ENCODE results near the gene FRMD6. TPM values are rescaled to one million over a fixed set of nuclear protein-coding genes. Genes with fewer than 3 reads are reported as not detected.

FRMD6 gene
- polyA plus RNA-seq, 4 donors = 0.45 to 6.2 (median 3.2) TPM

- WGBS, 3 donors = 60 to 86% (median 70%) methylated on average over 1 of the region's 1 CpG
- Histone ChIP-seq H3K36me3 (ENCODE audit: control insufficient read depth in 3 of 3, insufficient read depth in 2 of 3, low read depth in 1 of 3, low read length in 3 of 3) (no peaks in the 10 kb centered on the region), H3K27ac (ENCODE audit: low read depth in 1 of 3, low read length in 2 of 3) (no peak overlapping the region), H3K4me3 (ENCODE audit: low read depth in 1 of 3, low read length in 3 of 3) (no peak overlapping the region), H3K9me3 (ENCODE audit: control insufficient read depth in 2 of 2, insufficient read depth in 1 of 2, low read depth in 1 of 2, low read length in 1 of 2) (no peaks in the 10 kb centered on the region), H3K27me3 (ENCODE audit: control insufficient read depth in 3 of 3, insufficient read depth in 3 of 3, low read length in 3 of 3) (no peaks in the 10 kb centered on the region), H3K4me1 (ENCODE audit: control insufficient read depth in 3 of 3, insufficient read depth in 2 of 3, low read depth in 1 of 3, low read length in 2 of 3) (no peaks in the 10 kb centered on the region)
- no peak for FAIRE-seq
- DNase-seq = no peak
Measured at GRCh38 chr14:51610771-51611170, 40.9 kb upstream of the FRMD6 start.

GRCh38 chr14:51612449-51612848 is 39.3 kb upstream of the FRMD6 start:
- H3K4me3 ChIP-seq (ENCODE audit: low read depth in 1 of 3, low read length in 3 of 3) = no peak overlapping the region
- no peaks in the 10 kb centered on the region for H3K27me3 ChIP-seq (ENCODE audit: control insufficient read depth in 3 of 3, insufficient read depth in 3 of 3, low read length in 3 of 3)
- H3K27ac ChIP-seq (ENCODE audit: low read depth in 1 of 3, low read length in 2 of 3) = no peak overlapping the region
- H3K4me1 ChIP-seq (ENCODE audit: control insufficient read depth in 3 of 3, insufficient read depth in 2 of 3, low read depth in 1 of 3, low read length in 2 of 3) = no peaks in the 10 kb centered on the region
- FAIRE-seq (no peak), DNase-seq (no peak)
- 57 to 88% (median 77%) methylated on average over 1 of the region's 1 CpG for WGBS, 3 donors
- H3K36me3 ChIP-seq (ENCODE audit: control insufficient read depth in 3 of 3, insufficient read depth in 2 of 3, low read depth in 1 of 3, low read length in 3 of 3) = no peaks in the 10 kb centered on the region
- H3K9me3 ChIP-seq (ENCODE audit: control insufficient read depth in 2 of 2, insufficient read depth in 1 of 2, low read depth in 1 of 2, low read length in 1 of 2) = no peaks in the 10 kb centered on the region

GRCh38 chr14:51613416-51613815 is 38.3 kb upstream of the FRMD6 start:
- Histone ChIP-seq H3K9me3 (ENCODE audit: control insufficient read depth in 2 of 2, insufficient read depth in 1 of 2, low read depth in 1 of 2, low read length in 1 of 2) (no peaks in the 10 kb centered on the region), H3K4me3 (ENCODE audit: low read depth in 1 of 3, low read length in 3 of 3) (no peak overlapping the region), H3K27ac (ENCODE audit: low read depth in 1 of 3, low read length in 2 of 3) (no peak overlapping the region), H3K36me3 (ENCODE audit: control insufficient read depth in 3 of 3, insufficient read depth in 2 of 3, low read depth in 1 of 3, low read length in 3 of 3) (no peaks in the 10 kb centered on the region), H3K4me1 (ENCODE audit: control insufficient read depth in 3 of 3, insufficient read depth in 2 of 3, low read depth in 1 of 3, low read length in 2 of 3) (no peaks in the 10 kb centered on the region), H3K27me3 (ENCODE audit: control insufficient read depth in 3 of 3, insufficient read depth in 3 of 3, low read length in 3 of 3) (no peaks in the 10 kb centered on the region)
- DNase-seq (no peak), FAIRE-seq (no peak)
- 70 to 86% (median 82%) methylated on average over 3 of the region's 3 CpGs for WGBS, 3 donors

GRCh38 chr14:51614707-51615106 is 37.0 kb upstream of the FRMD6 start:
- no peak overlapping the region for H3K27ac ChIP-seq (ENCODE audit: low read depth in 1 of 3, low read length in 2 of 3)
- no peaks in the 10 kb centered on the region for H3K9me3 ChIP-seq (ENCODE audit: control insufficient read depth in 2 of 2, insufficient read depth in 1 of 2, low read depth in 1 of 2, low read length in 1 of 2)
- no peak for DNase-seq
- H3K4me3 ChIP-seq (ENCODE audit: low read depth in 1 of 3, low read length in 3 of 3) = no peak overlapping the region
- no peaks in the 10 kb centered on the region for H3K4me1 ChIP-seq (ENCODE audit: control insufficient read depth in 3 of 3, insufficient read depth in 2 of 3, low read depth in 1 of 3, low read length in 2 of 3)
- H3K27me3 ChIP-seq (ENCODE audit: control insufficient read depth in 3 of 3, insufficient read depth in 3 of 3, low read length in 3 of 3) = no peaks in the 10 kb centered on the region
- H3K36me3 ChIP-seq (ENCODE audit: control insufficient read depth in 3 of 3, insufficient read depth in 2 of 3, low read depth in 1 of 3, low read length in 3 of 3) = no peaks in the 10 kb centered on the region
- FAIRE-seq = no peak

- Histone ChIP-seq H3K4me3 (ENCODE audit: low read depth in 1 of 3, low read length in 3 of 3) (no peak overlapping the region), H3K27ac (ENCODE audit: low read depth in 1 of 3, low read length in 2 of 3) (no peak overlapping the region), H3K27me3 (ENCODE audit: control insufficient read depth in 3 of 3, insufficient read depth in 3 of 3, low read length in 3 of 3) (no peaks in the 10 kb centered on the region), H3K36me3 (ENCODE audit: control insufficient read depth in 3 of 3, insufficient read depth in 2 of 3, low read depth in 1 of 3, low read length in 3 of 3) (no peaks in the 10 kb centered on the region), H3K9me3 (ENCODE audit: control insufficient read depth in 2 of 2, insufficient read depth in 1 of 2, low read depth in 1 of 2, low read length in 1 of 2) (no peaks in the 10 kb centered on the region), H3K4me1 (ENCODE audit: control insufficient read depth in 3 of 3, insufficient read depth in 2 of 3, low read depth in 1 of 3, low read length in 2 of 3) (no peaks in the 10 kb centered on the region)
- DNase-seq (no peak), FAIRE-seq (no peak)
- 88 to 95% (median 95%) methylated on average over 1 of the region's 1 CpG for WGBS, 3 donors
Measured at GRCh38 chr14:51616256-51616655, 35.5 kb upstream of the FRMD6 start.

- Histone ChIP-seq H3K27me3 (ENCODE audit: control insufficient read depth in 3 of 3, insufficient read depth in 3 of 3, low read length in 3 of 3) (no peaks in the 10 kb centered on the region), H3K27ac (ENCODE audit: low read depth in 1 of 3, low read length in 2 of 3) (no peak overlapping the region), H3K4me3 (ENCODE audit: low read depth in 1 of 3, low read length in 3 of 3) (no peak overlapping the region), H3K9me3 (ENCODE audit: control insufficient read depth in 2 of 2, insufficient read depth in 1 of 2, low read depth in 1 of 2, low read length in 1 of 2) (no peaks in the 10 kb centered on the region), H3K4me1 (ENCODE audit: control insufficient read depth in 3 of 3, insufficient read depth in 2 of 3, low read depth in 1 of 3, low read length in 2 of 3) (no peaks in the 10 kb centered on the region), H3K36me3 (ENCODE audit: control insufficient read depth in 3 of 3, insufficient read depth in 2 of 3, low read depth in 1 of 3, low read length in 3 of 3) (no peaks in the 10 kb centered on the region)
- DNase-seq (peak; percentile 16 to 37), FAIRE-seq (no peak)
- 19 to 46% (median 33%) methylated on average over 4 of the region's 4 CpGs for WGBS, 3 donors
Measured at GRCh38 chr14:51616724-51617409, 34.8 kb upstream of the FRMD6 start.

GRCh38 chr14:51619561-51619960 is 32.1 kb upstream of the FRMD6 start:
- Histone ChIP-seq H3K4me3 (ENCODE audit: low read depth in 1 of 3, low read length in 3 of 3) (no peak overlapping the region), H3K36me3 (ENCODE audit: control insufficient read depth in 3 of 3, insufficient read depth in 2 of 3, low read depth in 1 of 3, low read length in 3 of 3) (no peaks in the 10 kb centered on the region), H3K27me3 (ENCODE audit: control insufficient read depth in 3 of 3, insufficient read depth in 3 of 3, low read length in 3 of 3) (no peaks in the 10 kb centered on the region), H3K9me3 (ENCODE audit: control insufficient read depth in 2 of 2, insufficient read depth in 1 of 2, low read depth in 1 of 2, low read length in 1 of 2) (no peaks in the 10 kb centered on the region), H3K27ac (ENCODE audit: low read depth in 1 of 3, low read length in 2 of 3) (no peak overlapping the region), H3K4me1 (ENCODE audit: control insufficient read depth in 3 of 3, insufficient read depth in 2 of 3, low read depth in 1 of 3, low read length in 2 of 3) (no peaks in the 10 kb centered on the region)
- 67 to 80% (median 67%) methylated on average over 4 of the region's 4 CpGs for WGBS, 3 donors
- no peak for FAIRE-seq
- no peak for DNase-seq

GRCh38 chr14:51620056-51620455 is 31.7 kb upstream of the FRMD6 start:
- H3K36me3 ChIP-seq (ENCODE audit: control insufficient read depth in 3 of 3, insufficient read depth in 2 of 3, low read depth in 1 of 3, low read length in 3 of 3) = no peaks in the 10 kb centered on the region
- WGBS, 3 donors = 98 to 100% (median 98%) methylated on average over 2 of the region's 2 CpGs
- no peaks in the 10 kb centered on the region for H3K9me3 ChIP-seq (ENCODE audit: control insufficient read depth in 2 of 2, insufficient read depth in 1 of 2, low read depth in 1 of 2, low read length in 1 of 2)
- H3K4me1 ChIP-seq (ENCODE audit: control insufficient read depth in 3 of 3, insufficient read depth in 2 of 3, low read depth in 1 of 3, low read length in 2 of 3) = no peaks in the 10 kb centered on the region
- no peak overlapping the region for H3K27ac ChIP-seq (ENCODE audit: low read depth in 1 of 3, low read length in 2 of 3)
- no peak overlapping the region for H3K4me3 ChIP-seq (ENCODE audit: low read depth in 1 of 3, low read length in 3 of 3)
- no peak for DNase-seq
- no peaks in the 10 kb centered on the region for H3K27me3 ChIP-seq (ENCODE audit: control insufficient read depth in 3 of 3, insufficient read depth in 3 of 3, low read length in 3 of 3)
- no peak for FAIRE-seq

- 70 to 86% (median 83%) methylated on average over 2 of the region's 2 CpGs for WGBS, 3 donors
Measured at GRCh38 chr14:51621654-51622053, 30.1 kb upstream of the FRMD6 start.

More at GRCh38 chr14:51621654-51622053, 30.1 kb upstream of the FRMD6 start:
- Histone ChIP-seq H3K9me3 (ENCODE audit: control insufficient read depth in 2 of 2, insufficient read depth in 1 of 2, low read depth in 1 of 2, low read length in 1 of 2) (no peaks in the 10 kb centered on the region), H3K4me3 (ENCODE audit: low read depth in 1 of 3, low read length in 3 of 3) (no peak overlapping the region), H3K27me3 (ENCODE audit: control insufficient read depth in 3 of 3, insufficient read depth in 3 of 3, low read length in 3 of 3) (no peaks in the 10 kb centered on the region), H3K36me3 (ENCODE audit: control insufficient read depth in 3 of 3, insufficient read depth in 2 of 3, low read depth in 1 of 3, low read length in 3 of 3) (no peaks in the 10 kb centered on the region), H3K4me1 (ENCODE audit: control insufficient read depth in 3 of 3, insufficient read depth in 2 of 3, low read depth in 1 of 3, low read length in 2 of 3) (no peaks in the 10 kb centered on the region), H3K27ac (ENCODE audit: low read depth in 1 of 3, low read length in 2 of 3) (no peak overlapping the region)
- no peak for DNase-seq
- no peak for FAIRE-seq
